HepG2 (cell line): ENCODE data around the gene C19orf44. TPM values are rescaled to one million over a fixed set of nuclear protein-coding genes. Genes with fewer than 3 reads are reported as not detected.

Experiments
- ATAD3A ChIP-seq: sonication (generic); formaldehyde crosslinking; IDR thresholded peaks from 2 replicates; pipeline ENCODE4 v1.4.0; 2020; ENCODE audit warnings: missing genetic modification reagents
- CC2D1A ChIP-seq: sonication (generic); formaldehyde crosslinking; IDR thresholded peaks from 2 replicates; pipeline ENCODE4 v1.8.1; 2023; ENCODE audit warnings: mild to moderate bottlenecking, missing genetic modification reagents
- DR1 ChIP-seq: sonication (generic); formaldehyde crosslinking; IDR thresholded peaks from 2 replicates; pipeline ENCODE4 v1.8.0; 2021; ENCODE audit warnings: mild to moderate bottlenecking, missing genetic modification reagents, inconsistent platforms
- ETV5 ChIP-seq: IDR thresholded peaks from 2 replicates; pipeline ENCODE4 v1.6.1; 2018; ENCODE audit warnings: missing biosample characterization, missing genetic modification reagents, inconsistent platforms, borderline replicate concordance
- GABPA ChIP-seq, 2 experiments: IDR thresholded peaks; 2 replicates each; pipeline ENCODE4 v1.6.1; 2011 to 2016; ENCODE audit warnings: low read depth in 2 of 2, low read length in 1 of 2, missing biosample characterization in 1 of 2, missing genetic modification characterization in 1 of 2
- IRX3 ChIP-seq: sonication (generic); formaldehyde crosslinking; IDR thresholded peaks from 2 replicates; pipeline ENCODE4 v1.8.1; 2023; ENCODE audit warnings: mild to moderate bottlenecking, low read depth, missing genetic modification reagents, borderline replicate concordance
- MYC ChIP-seq: sonication (generic); formaldehyde crosslinking; IDR thresholded peaks from 2 replicates; pipeline ENCODE4 v1.9.0; 2021; ENCODE audit warnings: missing genetic modification reagents, borderline replicate concordance
- NAIF1 ChIP-seq: sonication (generic); formaldehyde crosslinking; IDR thresholded peaks from 2 replicates; pipeline ENCODE4 v1.5.0; 2020; ENCODE audit warnings: mild to moderate bottlenecking, missing genetic modification reagents, borderline replicate concordance
- NFRKB ChIP-seq: fragments of 450-650 bp; IDR thresholded peaks from 2 replicates; pipeline ENCODE4 v1.6.1; 2017
- NONO ChIP-seq, 2 experiments: fragments of 450-650 bp in 1 of 2; sonication (generic) in 1 of 2; formaldehyde crosslinking in 1 of 2; IDR thresholded peaks in 1 of 2; conservative IDR thresholded peaks in 1 of 2; 2 replicates each; pipeline versions ENCODE4 v1.6.1 to v1.8.0; 2017 to 2022; ENCODE audit warnings: mild to moderate bottlenecking in 1 of 2, missing genetic modification reagents in 1 of 2, moderate library complexity in 1 of 2
- PITX1 ChIP-seq: sonication (generic); formaldehyde crosslinking; IDR thresholded peaks from 2 replicates; pipeline ENCODE4 v1.5.1; 2020; ENCODE audit warnings: mild to moderate bottlenecking, missing genetic modification reagents
- SNRNP70 ChIP-seq: fragments of 200-400 bp; formaldehyde crosslinking; IDR thresholded peaks from 2 replicates; pipeline ENCODE4 v1.6.1; 2017; ENCODE audit warnings: mild to moderate bottlenecking, low read depth, low read length, moderate library complexity
- YY1 ChIP-seq: IDR thresholded peaks from 2 replicates; pipeline ENCODE4 v1.6.1; 2011; ENCODE audit warnings: low read length, low read depth, moderate library complexity, mild to moderate bottlenecking; ENCODE audit not compliant: insufficient read depth, insufficient replicate concordance
- ZBTB43 ChIP-seq: sonication (generic); formaldehyde crosslinking; conservative IDR thresholded peaks from 2 replicates; pipeline ENCODE4 v1.4.0; 2020; ENCODE audit warnings: missing genetic modification reagents
- ZFP90 ChIP-seq: sonication (generic); formaldehyde crosslinking; IDR thresholded peaks from 2 replicates; pipeline ENCODE4 v1.8.0; 2022; ENCODE audit warnings: missing genetic modification reagents, mild to moderate bottlenecking, inconsistent platforms, borderline replicate concordance
- ZNF510 ChIP-seq: sonication (generic); formaldehyde crosslinking; IDR thresholded peaks from 2 replicates; pipeline ENCODE4 v1.4.0; 2020; ENCODE audit warnings: low read depth, mild to moderate bottlenecking, missing genetic modification reagents
- ZNF572 ChIP-seq: sonication (generic); formaldehyde crosslinking; IDR thresholded peaks from 2 replicates; pipeline ENCODE4 v1.5.1; 2020; ENCODE audit warnings: mild to moderate bottlenecking, missing genetic modification reagents
- ZNF646 ChIP-seq: sonication (generic); formaldehyde crosslinking; IDR thresholded peaks from 2 replicates; pipeline ENCODE4 v1.9.0; 2021; ENCODE audit warnings: mild to moderate bottlenecking, missing genetic modification reagents
- ZNF710 ChIP-seq: sonication (generic); formaldehyde crosslinking; IDR thresholded peaks from 2 replicates; pipeline ENCODE4 v1.5.0; 2020; ENCODE audit warnings: mild to moderate bottlenecking, missing genetic modification reagents, borderline replicate concordance
- polyA plus RNA-seq, 8 experiments: library from polyadenylated mRNA; depleted of rRNA in 3 of 8; stranded (reverse) in 7 of 8; unstranded in 1 of 8; fragments of >200 nt; fragmentation: Illumina TruSeq in 4 of 8; extraction: Trizol in 4 of 8; gene quantifications; 2 replicates each; pipeline versions ENCODE4 v1.2.1 to v1.2.3, GENCODE V29; 2011 to 2016; ENCODE audit warnings: low read depth in 4 of 8, missing spikeins in 1 of 8, mixed read lengths in 1 of 8; ENCODE audit not compliant: insufficient read depth in 1 of 8
- total RNA-seq, 5 experiments: library from RNA; depleted of rRNA; stranded (reverse); fragments of >200 nt; fragmentation: Illumina TruSeq; extraction: Trizol; gene quantifications; 2 replicates each; pipeline ENCODE4 v1.2.3, GENCODE V29; 2016; ENCODE audit warnings: low read depth in 1 of 5

The C19orf44 gene
- total and polyA plus RNA-seq, 2 of the 13 experiments (the other 11 are each of a cell fraction or from before 2014, with no cell fraction given) = 3.2 to 4.3 TPM

- TF ChIP-seq ZBTB43 (CRISPR knock-in tag) (no peak), ZNF572 (CRISPR knock-in tag) (no peak; the same call in 1 of the 2 replicates), IRX3 (CRISPR knock-in tag) (no peak), MYC (CRISPR knock-in tag) (peak; percentile 56; the same call in 1 of the 2 replicates), DR1 (no peak), ZNF710 (CRISPR knock-in tag) (peak; percentile 44; the same call in 1 of the 2 replicates), ZFP90 (CRISPR knock-in tag) (peak; percentile 41; the same call in 1 of the 2 replicates), YY1 (peak; percentile 92), SNRNP70 (no peak), ATAD3A (CRISPR knock-in tag) (no peak), ZNF646 (CRISPR knock-in tag) (no peak), PITX1 (CRISPR knock-in tag) (peak; percentile 80), GABPA (IDR thresholded peaks at IDR 0.05; ENCODE audit: low read depth, low read length) (peak; percentile 86), GABPA (CRISPR knock-in tag; IDR thresholded peaks at IDR 0.05; ENCODE audit: low read depth) (peak; percentile 97), NAIF1 (CRISPR knock-in tag) (peak; percentile 66; the same call in 1 of the 2 replicates), NFRKB (no peak), CC2D1A (CRISPR knock-in tag) (no peak), ETV5 (CRISPR knock-in tag) (peak; percentile 99), NONO (IDR thresholded peaks at IDR 0.05) (no peak), NONO (CRISPR knock-in tag; conservative IDR thresholded peaks at IDR 0.05) (0 out of 2 replicates have a peak, but pooled peaks have one; percentile 65), ZNF510 (no peak)
These were observed at the start of gene C19orf44, which contains the start of gene CALR3 (continued) for GRCh38 chr19:16495982-16496612.
